Activated T-helper 1 cell treated with anti-CD3 and anti-CD28 coated beads, Interleukin-12 subunit alpha, Interleukin-12 subunit beta, Interleukin-2, Interleukin-4 antibody, amounts not matched to agents 30 ng/mL and 10 ng/mL and 1 ng/mL, durations not matched to agents 14 hours and 24 hours and 36 hours (primary cell): ENCODE measurements around the gene SLC12A9. TPM values are rescaled to one million over a fixed set of nuclear protein-coding genes. Genes with fewer than 3 reads are reported as not detected.
A peak's percentile ranks its signal among the peaks of the same experiment; 100 is the strongest.
"Not testable (repeated sequence)": the region's sequence is repeated elsewhere in the genome, so short reads cannot be mapped to it uniquely, and the experiment has no call there.

Experiments used
- DNase-seq: peaks from one replicate; pipeline ENCODE4 v3.0.0; 2021; ENCODE audit warnings: low spot score
- H3K27ac Mint-ChIP-seq: one replicate; pipeline ENCODE4 v1.8.0; 2021; ENCODE audit warnings: mild to moderate bottlenecking, mixed read lengths
- H3K27me3 Mint-ChIP-seq: one replicate; pipeline ENCODE4 v1.8.0; 2022; ENCODE audit warnings: mild to moderate bottlenecking, moderate library complexity, mixed read lengths; ENCODE audit not compliant: insufficient read depth
- H3K36me3 Mint-ChIP-seq: one replicate; pipeline ENCODE4 v1.8.0; 2021; ENCODE audit warnings: low read depth, mixed read lengths
- H3K4me1 Mint-ChIP-seq: one replicate; pipeline ENCODE4 v1.8.0; 2021; ENCODE audit warnings: low read depth, mixed read lengths
- H3K4me3 Mint-ChIP-seq: one replicate; pipeline ENCODE4 v1.8.0; 2021; ENCODE audit warnings: mild to moderate bottlenecking, moderate library complexity, mixed read lengths
- H3K9me3 Mint-ChIP-seq: one replicate; pipeline ENCODE4 v1.8.0; 2021; ENCODE audit warnings: mixed read lengths
- intact Hi-C: fragments of 100-400 bp; cut with micrococcal nuclease; formaldehyde crosslinking; loops from one replicate; pipeline ENCODE4 v1.15.1; 2024
- total RNA-seq: library from RNA; stranded (reverse); gene quantifications from 2 replicates; pipeline ENCODE4 v1.2.3, GENCODE V29; 2022

The SLC12A9 gene
- total RNA-seq, 1 donor from 2014 or later, result 46.0 TPM

DNA sequence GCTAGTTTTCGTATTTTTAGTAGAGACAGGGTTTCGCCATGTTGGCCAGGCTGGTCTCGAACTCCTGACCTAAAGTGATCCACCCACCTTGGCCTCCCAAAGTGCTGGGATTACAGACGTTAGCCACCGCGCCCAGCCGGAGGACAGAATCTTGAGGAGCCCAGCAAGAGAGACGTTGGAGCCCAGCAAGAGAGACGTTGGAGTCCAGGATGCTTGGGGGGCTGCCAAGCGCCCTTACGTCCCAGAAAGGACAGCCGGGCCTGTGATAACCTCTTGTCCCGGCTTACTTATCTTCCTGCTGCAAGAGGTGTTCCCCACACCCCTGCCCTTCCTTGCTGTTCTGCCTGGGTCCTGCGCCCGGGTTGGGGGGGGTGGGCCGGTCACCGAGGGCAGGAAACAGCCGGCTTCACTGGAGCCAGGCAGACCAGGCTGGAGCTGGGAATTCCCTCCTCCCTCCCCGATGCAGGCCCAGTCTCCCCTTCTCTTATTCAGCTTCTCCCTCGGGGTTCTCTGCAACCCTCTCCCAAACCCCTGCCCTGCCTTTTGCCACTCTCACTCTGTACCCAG lies 23.3 kb upstream of the SLC12A9 start:
- intact Hi-C loops, result no loop called here
- H3K9me3 Mint-ChIP-seq, result no peaks in the 10 kb centered on the region
- H3K27me3 Mint-ChIP-seq, result peaks cover 43% of the 10 kb centered on the region
- no peak overlapping the region for H3K27ac Mint-ChIP-seq
- peaks cover 15% of the 10 kb centered on the region for H3K4me1 Mint-ChIP-seq
- no peaks in the 10 kb centered on the region for H3K36me3 Mint-ChIP-seq
- no peak overlapping the region for H3K4me3 Mint-ChIP-seq
- DNase-seq, result no peak

DNA sequence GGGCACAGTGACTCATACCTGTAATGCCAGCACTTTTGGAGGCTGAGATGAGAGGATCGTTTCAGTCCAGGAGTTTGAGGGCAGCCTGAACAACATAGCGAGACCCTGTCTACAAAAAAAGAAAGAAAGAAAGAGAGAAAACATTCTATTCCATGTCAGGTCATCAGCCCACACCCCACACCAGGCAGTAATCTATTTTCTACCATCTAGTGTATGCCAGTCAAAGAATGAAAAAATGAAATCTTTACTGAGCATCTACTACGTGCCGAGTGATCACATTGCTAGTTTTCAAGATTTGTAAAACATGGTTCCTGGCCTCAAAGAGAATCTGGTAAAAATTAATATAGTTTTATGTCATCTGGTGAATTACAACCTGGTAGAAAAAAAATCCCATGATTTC lies 22.1 kb upstream of the SLC12A9 start:
- intact Hi-C loops, result no loop called here
- Mint-ChIP-seq H3K27me3 (peaks cover 38% of the 10 kb centered on the region), H3K27ac (no peak overlapping the region), H3K9me3 (no peaks in the 10 kb centered on the region), H3K4me3 (no peak overlapping the region), H3K4me1 (peaks cover 15% of the 10 kb centered on the region), H3K36me3 (no peaks in the 10 kb centered on the region)
- DNase-seq, result no peak

- peaks cover 5% of the 10 kb centered on the region for H3K4me1 Mint-ChIP-seq
- H3K27ac Mint-ChIP-seq, result no peak overlapping the region
- H3K9me3 Mint-ChIP-seq, result no peaks in the 10 kb centered on the region
- H3K36me3 Mint-ChIP-seq, result peaks cover 2% of the 10 kb centered on the region
- no peak for DNase-seq
- H3K27me3 Mint-ChIP-seq, result peaks cover 25% of the 10 kb centered on the region
- H3K4me3 Mint-ChIP-seq, result no peak overlapping the region
- intact Hi-C loops, result no loop called here
Observed at GRCh38 chr7:100832281-100832633, 20.3 kb upstream of the SLC12A9 start.

DNA sequence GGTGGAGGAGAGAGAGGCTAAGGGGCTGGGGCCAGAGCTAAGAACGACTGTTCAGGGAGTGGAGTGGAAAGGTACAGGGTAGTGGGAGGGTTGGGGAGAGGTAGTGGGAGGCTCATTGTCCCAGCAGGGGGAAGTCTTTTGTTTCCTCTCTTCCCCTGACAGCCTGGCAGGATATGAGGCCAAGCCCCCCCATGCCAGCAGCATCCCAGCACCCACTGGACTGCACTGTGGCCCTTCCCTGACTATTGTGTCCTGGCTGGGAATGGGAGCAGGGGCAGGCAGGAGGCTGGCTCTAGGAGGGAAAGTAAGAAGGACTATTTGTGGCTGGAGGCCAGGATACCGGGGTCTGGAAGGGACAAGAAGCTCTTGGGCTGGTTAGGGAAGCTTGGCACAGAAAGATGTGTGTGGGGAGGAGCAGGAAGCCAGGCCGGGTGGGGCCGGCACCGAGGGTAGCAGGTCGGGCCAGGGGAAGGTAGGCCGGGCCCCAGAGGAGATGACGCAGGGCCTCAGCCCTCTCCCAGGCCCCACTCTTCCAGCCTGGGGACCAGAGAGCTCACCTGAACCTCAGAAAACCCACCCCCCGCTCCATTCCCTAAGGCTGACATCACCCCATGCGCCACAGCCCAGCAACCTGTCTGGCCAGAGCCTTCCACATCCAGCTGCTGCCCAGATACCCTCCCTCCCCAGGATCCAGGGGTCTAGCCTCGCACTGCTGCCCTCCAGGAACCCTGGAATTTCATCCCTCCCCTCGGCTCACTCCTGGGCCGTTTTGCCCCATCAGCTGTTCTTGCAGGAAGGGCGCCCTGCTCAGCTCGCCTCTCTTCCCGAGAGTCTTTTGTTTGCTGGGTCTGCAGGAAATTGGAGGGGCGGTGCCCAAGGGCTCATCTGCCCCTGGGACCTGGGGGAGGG lies 16.4 kb upstream of the SLC12A9 start:
- H3K9me3 Mint-ChIP-seq, result no peaks in the 10 kb centered on the region
- H3K27ac Mint-ChIP-seq, result no peak overlapping the region
- H3K36me3 Mint-ChIP-seq, result peaks cover 2% of the 10 kb centered on the region
- peaks cover 3% of the 10 kb centered on the region for H3K27me3 Mint-ChIP-seq
- no peaks in the 10 kb centered on the region for H3K4me1 Mint-ChIP-seq
- DNase-seq, result no peak
- intact Hi-C loops, result loop anchor here (2.0 kb wide), 1 partner anchor 17 kb away; the partner anchor contains the start of gene SLC12A9
- H3K4me3 Mint-ChIP-seq, result peak overlapping the region; percentile 26

DNA sequence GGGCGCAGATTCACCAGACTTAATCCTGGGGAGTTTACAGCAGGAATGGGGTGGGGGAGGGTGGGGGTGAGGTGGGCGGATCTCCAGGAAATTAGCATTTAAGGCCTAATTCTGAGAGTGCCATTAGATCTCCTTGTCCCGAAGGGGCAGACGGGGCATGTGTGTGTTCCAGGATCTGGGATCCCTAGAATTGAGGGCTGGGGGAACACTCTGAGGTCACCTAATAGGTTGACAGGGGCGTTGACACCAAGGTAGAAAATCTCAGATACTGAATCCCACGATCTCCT lies 15.8 kb upstream of the SLC12A9 start:
- Mint-ChIP-seq H3K9me3 (no peaks in the 10 kb centered on the region), H3K36me3 (peaks cover 2% of the 10 kb centered on the region), H3K4me1 (no peaks in the 10 kb centered on the region), H3K4me3 (peak overlapping the region; percentile 79), H3K27ac (no peak overlapping the region), H3K27me3 (peaks cover 3% of the 10 kb centered on the region)
- no peak for DNase-seq
- intact Hi-C loops, result loop anchor here (2.0 kb wide), 1 partner anchor 16 kb away; the partner anchor contains the start of gene SLC12A9

DNA sequence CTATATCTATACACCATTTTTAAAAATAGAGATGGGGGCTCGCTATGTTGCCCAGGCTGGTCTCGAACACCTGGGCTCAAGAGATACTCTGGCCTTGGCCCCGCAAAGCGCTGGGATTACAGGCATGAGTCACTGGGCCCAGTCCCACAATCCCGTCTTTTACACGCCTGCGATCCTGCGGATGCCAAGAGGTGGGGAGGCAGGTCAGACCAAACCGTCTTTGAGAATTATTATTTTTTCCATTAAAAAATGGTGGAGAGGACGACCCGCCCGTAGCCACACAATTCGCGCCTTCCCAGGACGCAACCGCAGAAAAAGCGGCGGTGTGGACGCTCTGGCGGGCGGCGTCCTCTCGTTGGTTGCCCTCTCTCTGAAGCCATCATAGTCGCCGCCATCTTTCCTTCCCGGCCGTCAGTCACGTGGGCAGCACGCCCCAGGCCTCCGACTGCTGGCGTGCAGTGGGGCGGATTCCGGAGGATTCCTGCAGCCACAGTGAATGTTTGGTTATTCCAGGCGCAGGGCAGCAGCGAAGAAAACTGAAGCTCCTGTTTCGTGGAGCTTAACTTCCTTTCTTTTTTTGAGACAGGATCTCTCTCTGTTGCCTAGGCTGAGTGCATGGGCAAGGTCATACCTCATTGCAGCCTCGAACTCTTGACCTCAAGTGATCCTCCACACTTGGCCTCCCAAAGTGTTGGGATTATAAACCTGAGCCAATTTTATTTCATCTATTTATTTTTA lies 15.2 kb upstream of the SLC12A9 start:
- DNase-seq, result peak; percentile 54
- Mint-ChIP-seq H3K27me3 (peaks cover 3% of the 10 kb centered on the region), H3K4me3 (peak overlapping the region; percentile 79), H3K36me3 (peaks cover 2% of the 10 kb centered on the region), H3K9me3 (no peaks in the 10 kb centered on the region), H3K27ac (peak overlapping the region; percentile 44), H3K4me1 (no peaks in the 10 kb centered on the region)
- intact Hi-C loops, result loop anchor here (2.0 kb wide), 1 partner anchor 16 kb away; the partner anchor contains the start of gene SLC12A9

GRCh38 chr7:100839361-100839760 lies 13.2 kb upstream of the SLC12A9 start:
- no peak overlapping the region for H3K27ac Mint-ChIP-seq
- peaks cover 2% of the 10 kb centered on the region for H3K36me3 Mint-ChIP-seq
- no peak for DNase-seq
- H3K4me3 Mint-ChIP-seq, result no peak overlapping the region
- H3K9me3 Mint-ChIP-seq, result no peaks in the 10 kb centered on the region
- H3K27me3 Mint-ChIP-seq, result peaks cover 3% of the 10 kb centered on the region
- intact Hi-C loops, result no loop called here
- no peaks in the 10 kb centered on the region for H3K4me1 Mint-ChIP-seq

GRCh38 chr7:100840470-100841100 lies 11.9 kb upstream of the SLC12A9 start:
- Mint-ChIP-seq H3K27ac (no peak overlapping the region), H3K4me1 (no peaks in the 10 kb centered on the region), H3K4me3 (no peak overlapping the region), H3K27me3 (peaks cover 3% of the 10 kb centered on the region), H3K36me3 (peaks cover under 1% of the 10 kb centered on the region), H3K9me3 (no peaks in the 10 kb centered on the region)
- intact Hi-C loops, result no loop called here
- DNase-seq, result no peak

GRCh38 chr7:100847360-100847759 lies 5.2 kb upstream of the SLC12A9 start:
- Mint-ChIP-seq H3K36me3 (no peaks in the 10 kb centered on the region), H3K27ac (no peak overlapping the region), H3K4me3 (no peak overlapping the region), H3K9me3 (no peaks in the 10 kb centered on the region), H3K27me3 (peaks cover 5% of the 10 kb centered on the region), H3K4me1 (peaks cover 5% of the 10 kb centered on the region)
- DNase-seq, result no peak
- intact Hi-C loops, result no loop called here

DNA sequence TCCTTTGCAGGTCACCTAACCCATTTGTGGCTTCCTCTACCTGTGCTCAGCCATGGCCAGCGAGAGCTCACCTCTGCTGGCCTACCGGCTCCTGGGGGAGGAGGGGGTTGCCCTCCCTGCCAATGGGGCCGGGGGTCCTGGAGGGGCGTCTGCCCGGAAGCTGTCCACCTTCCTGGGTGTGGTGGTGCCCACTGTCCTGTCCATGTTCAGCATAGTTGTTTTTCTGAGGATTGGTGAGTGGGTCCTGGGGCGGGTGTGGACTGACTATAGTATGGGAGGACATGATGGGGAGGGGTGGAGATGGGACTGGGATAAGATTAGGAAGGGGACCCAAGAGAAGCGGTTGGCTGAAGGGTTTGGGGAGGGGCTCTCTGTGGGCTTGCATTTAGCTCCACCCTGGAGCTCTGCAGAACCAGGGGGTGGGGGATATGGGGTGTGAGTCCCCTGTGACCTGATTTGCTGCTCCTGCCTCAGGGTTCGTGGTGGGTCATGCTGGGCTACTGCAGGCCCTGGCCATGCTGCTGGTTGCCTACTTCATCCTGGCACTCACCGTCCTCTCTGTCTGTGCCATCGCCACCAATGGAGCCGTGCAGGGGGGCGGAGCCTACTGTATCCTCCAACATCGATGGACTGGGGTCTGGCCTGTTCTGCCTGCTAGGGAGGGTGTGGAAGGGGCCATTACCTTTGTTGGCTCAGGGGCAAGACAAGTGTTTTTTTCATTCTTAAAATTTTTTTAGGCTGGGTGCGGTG lies 1.8 kb downstream of the SLC12A9 start:
- no peak overlapping the region for H3K27ac Mint-ChIP-seq
- no peak for DNase-seq
- H3K27me3 Mint-ChIP-seq, result no peaks in the 10 kb centered on the region
- no peaks in the 10 kb centered on the region for H3K9me3 Mint-ChIP-seq
- peaks cover 8% of the 10 kb centered on the region for H3K4me1 Mint-ChIP-seq
- H3K36me3 Mint-ChIP-seq, result peaks cover 12% of the 10 kb centered on the region
- peak overlapping the region; percentile 93 for H3K4me3 Mint-ChIP-seq
- intact Hi-C loops, result loop anchor here (5.0 kb wide), 2 partner anchors 162 to 287 kb away; partner anchors contain the start of gene GIGYF1

DNA sequence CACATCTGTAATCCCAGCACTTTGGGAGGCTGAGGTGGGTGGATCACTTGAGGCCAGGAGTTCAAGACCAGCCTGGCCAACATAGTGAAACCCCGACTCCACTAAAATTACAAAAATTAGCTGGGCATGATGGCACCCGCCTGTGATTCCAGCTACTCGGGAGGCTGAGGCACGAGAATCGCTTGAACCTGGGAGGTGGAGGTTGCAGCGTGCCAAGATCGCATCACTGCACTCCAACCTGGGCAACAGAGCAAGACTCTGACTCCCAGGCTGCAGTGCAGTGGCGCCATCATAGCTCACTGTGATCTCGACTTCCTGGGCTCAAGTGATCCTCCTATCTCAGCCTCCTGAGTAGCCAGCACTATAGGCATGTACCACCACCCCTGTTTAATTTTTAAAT lies 2.4 kb downstream of the SLC12A9 start:
- DNase-seq, H3K27me3 Mint-ChIP-seq, H3K9me3 Mint-ChIP-seq, H3K4me1 Mint-ChIP-seq, H3K4me3 Mint-ChIP-seq, H3K27ac Mint-ChIP-seq: not testable (repeated sequence)
- H3K36me3 Mint-ChIP-seq, result peaks cover 16% of the 10 kb centered on the region
- intact Hi-C loops, result loop anchor here (5.0 kb wide), 2 partner anchors 163 to 288 kb away; partner anchors contain the start of gene GIGYF1

DNA sequence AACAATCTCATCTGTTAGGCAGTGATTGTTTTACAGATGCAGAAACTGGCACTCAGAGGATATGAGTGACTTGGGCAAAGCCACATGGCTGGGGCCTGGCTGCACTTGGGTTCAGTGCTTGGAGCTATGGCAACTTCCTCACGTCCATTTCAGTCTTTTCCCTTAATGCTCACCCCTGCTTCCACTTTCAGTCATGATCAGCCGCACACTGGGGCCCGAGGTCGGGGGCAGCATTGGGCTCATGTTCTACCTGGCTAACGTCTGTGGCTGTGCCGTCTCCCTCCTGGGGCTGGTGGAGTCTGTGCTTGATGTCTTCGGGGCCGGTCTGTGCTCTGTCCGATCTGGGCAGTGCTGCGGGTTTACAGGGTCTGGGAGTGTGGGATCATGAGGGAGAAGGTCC lies 3.0 kb downstream of the SLC12A9 start:
- H3K4me1 Mint-ChIP-seq, result peaks cover 8% of the 10 kb centered on the region
- no peak overlapping the region for H3K4me3 Mint-ChIP-seq
- intact Hi-C loops, result no loop called here
- no peaks in the 10 kb centered on the region for H3K27me3 Mint-ChIP-seq
- peaks cover 17% of the 10 kb centered on the region for H3K36me3 Mint-ChIP-seq
- H3K27ac Mint-ChIP-seq, result no peak overlapping the region
- H3K9me3 Mint-ChIP-seq, result no peaks in the 10 kb centered on the region
- no peak for DNase-seq
